LNCaP clone FGC (cell line): ENCODE data around the gene CDC42BPG.

Experiments
- DNase-seq: peaks from one replicate; pipeline ENCODE4 v3.0.0-alpha.2; 2011; ENCODE audit warnings: low read depth
- H3K4me3 ChIP-seq: 2 replicates; pipeline ENCODE4 v1.5.1; 2011; ENCODE audit warnings: mild to moderate bottlenecking, low read depth, low read length, control low read depth
- TF ChIP-seq, protein P1 (sequence below): IDR thresholded peaks from 2 replicates; pipeline ENCODE4 v1.5.1; 2012; ENCODE audit warnings: mild to moderate bottlenecking; ENCODE audit not compliant: control insufficient read depth, insufficient read depth; ENCODE audit errors: extremely low read depth

The CDC42BPG gene

DNA sequence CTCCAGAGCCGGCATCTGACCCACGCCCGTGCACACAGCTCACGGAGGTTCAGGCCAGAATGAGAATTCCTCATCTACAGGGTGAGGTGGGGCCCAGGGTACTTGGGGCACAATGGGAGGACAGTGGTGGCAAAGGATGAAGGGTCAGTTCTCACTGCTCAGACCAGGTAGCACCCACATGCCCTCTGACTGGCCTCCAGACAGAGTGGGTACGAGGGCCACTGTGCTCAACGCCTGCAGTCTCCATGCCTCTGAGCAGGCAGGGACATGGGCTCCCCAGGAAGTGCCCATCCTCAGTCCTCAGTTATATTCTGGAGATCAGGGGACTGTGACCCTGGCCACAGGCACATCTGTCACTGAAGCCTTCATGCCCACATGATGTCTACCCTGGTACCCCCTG is 13.0 kb upstream of the CDC42BPG start:
- TF ChIP-seq, protein P1, sequence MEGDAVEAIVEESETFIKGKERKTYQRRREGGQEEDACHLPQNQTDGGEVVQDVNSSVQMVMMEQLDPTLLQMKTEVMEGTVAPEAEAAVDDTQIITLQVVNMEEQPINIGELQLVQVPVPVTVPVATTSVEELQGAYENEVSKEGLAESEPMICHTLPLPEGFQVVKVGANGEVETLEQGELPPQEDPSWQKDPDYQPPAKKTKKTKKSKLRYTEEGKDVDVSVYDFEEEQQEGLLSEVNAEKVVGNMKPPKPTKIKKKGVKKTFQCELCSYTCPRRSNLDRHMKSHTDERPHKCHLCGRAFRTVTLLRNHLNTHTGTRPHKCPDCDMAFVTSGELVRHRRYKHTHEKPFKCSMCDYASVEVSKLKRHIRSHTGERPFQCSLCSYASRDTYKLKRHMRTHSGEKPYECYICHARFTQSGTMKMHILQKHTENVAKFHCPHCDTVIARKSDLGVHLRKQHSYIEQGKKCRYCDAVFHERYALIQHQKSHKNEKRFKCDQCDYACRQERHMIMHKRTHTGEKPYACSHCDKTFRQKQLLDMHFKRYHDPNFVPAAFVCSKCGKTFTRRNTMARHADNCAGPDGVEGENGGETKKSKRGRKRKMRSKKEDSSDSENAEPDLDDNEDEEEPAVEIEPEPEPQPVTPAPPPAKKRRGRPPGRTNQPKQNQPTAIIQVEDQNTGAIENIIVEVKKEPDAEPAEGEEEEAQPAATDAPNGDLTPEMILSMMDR = no peak
- no peak for DNase-seq
- H3K4me3 ChIP-seq = no peak overlapping the region

DNA sequence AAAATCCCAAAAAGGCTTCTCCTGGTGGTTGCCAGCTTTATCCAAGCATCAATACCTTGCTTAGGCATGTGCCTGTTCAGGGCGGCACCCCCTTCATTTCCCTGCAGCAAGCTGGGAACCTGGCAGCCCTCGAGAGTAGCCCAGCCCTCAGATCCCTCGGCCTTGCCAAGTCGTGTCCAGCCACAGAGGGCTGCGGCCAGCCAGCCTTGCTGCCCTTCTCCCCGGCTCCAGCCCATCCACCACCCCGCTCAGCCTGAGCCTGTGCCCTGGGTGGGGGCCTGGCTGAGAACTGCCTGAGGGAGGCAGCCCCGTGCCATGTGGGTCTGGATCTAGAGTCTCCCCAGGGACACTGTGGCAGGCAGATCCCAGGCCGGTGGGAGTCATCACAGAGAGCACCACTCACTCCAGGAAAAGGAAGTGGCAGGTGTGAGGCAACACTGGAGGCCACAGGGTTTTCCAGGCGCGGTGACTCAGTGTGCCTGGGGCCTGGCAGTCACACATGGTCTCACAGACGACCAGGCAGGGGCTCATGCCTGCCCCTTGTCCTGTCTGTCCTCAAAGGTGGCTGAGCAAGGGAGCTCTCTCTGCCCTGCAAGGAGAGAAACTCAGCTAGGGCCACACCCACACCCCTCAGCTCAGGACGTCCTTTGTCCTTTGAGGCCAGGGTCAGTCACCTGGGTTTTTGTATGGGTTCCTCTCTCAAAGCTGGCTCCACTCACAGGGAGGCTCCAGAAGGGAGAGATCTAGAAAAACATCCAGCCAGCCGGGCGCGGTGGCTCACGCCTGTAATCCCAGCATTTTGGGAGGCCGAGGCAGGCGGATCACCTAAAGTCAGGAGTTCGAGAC is 12.2 kb upstream of the CDC42BPG start:
- DNase-seq = no peak
- TF ChIP-seq, protein P1 = no peak
- H3K4me3 ChIP-seq = no peak overlapping the region

DNA sequence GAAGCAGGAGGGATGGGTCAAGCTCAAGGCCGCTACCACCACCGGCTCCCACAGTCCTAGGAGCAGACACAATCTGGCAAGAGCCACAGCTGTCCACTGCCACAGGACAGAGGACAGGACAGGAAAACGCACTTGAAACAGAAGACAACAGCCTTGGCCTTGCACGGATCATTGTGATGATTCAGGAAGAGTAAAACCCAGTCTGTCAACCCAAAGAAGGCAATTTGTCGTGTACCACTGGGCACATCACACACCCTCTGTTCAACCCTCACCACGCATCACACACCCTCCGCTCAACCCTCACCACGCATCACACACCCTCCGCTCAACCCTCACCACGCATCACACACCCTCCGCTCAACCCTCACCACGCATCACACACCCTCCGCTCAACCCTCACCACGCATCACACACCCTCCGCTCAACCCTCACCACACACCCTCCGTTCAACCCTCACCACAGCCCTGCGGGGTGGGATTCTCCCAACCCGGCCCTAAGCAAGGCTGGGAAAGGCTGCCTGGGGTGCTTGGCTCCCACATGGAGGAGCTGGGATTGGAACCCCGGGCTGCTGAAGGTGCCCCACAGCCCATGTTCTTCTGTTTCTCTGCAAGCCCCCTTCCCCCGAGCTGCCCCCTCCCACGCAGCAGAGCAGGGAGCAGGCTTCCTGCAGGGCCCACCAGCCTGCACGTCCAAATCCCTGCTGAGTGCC is 11.3 kb upstream of the CDC42BPG start:
- no peak for DNase-seq
- H3K4me3 ChIP-seq = no peak overlapping the region
- TF ChIP-seq, protein P1 = no peak

DNA sequence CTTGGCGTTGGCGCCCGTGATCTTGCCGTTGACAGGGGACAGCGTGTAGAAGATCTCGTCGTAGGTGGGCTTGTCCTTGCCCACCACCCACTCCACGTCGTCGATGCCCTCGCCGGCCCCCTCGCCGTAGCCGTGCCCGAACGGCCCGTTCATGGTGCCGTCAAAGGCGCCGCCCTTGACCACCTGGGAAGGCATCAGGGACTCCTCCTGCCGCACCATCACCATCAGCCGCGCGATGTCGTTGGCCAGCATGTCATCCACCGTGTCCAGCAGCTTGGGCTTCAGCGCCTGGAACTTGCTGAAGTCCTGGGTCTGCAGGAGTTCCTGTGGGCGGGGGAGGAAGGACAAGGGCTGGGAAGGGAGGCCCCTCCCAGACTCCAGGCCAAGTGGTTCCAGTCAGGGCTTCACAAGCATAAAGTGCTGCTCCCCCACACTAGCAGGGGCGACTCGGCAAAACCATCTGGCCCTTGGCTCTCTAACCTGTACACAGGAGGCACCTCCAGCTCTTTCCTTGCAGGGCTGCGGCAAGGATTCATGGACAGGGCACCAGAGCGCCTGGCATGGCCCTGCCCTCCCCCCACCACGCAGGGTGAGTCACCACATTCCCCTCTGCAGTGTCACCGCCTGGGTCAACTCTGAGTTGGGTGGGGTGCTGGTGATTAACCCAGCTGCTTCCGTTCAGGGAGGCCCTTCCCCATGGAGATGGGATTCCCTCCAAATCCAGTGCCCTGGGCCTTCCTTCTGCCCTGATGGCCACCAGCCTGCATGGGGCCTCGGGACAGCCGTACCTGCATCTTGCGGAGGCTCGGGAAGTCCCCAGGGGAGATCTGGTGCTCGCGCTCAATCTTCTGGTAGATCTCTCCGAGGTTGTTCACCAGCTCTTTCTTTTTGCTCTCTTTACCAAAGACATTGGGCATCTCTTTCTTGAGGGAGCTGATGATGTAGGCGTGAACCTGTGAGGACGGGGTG is 10.4 kb upstream of the CDC42BPG start:
- DNase-seq = no peak
- no peak overlapping the region for H3K4me3 ChIP-seq
- TF ChIP-seq, protein P1 = no peak

DNA sequence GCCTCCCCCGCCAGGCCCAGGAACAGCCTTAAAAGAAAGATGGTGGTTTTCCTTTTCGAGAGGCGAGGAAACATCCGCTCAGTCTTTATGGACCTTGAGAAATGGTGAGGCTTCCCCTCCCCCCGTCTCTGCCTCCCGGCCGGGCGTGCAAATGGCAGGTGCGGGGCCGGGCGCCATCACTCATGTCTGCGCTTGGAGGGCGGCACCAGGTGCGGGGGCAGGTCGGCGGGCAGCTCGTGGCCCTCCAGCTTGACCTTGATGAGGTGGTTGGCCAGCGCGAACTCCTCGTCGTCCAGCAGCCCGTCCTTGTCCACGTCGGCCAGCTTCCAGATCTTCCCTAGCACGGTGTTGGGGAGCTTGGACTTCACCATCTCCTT is 9.7 kb upstream of the CDC42BPG start:
- no peak overlapping the region for H3K4me3 ChIP-seq
- DNase-seq = no peak
- TF ChIP-seq, protein P1 = no peak

DNA sequence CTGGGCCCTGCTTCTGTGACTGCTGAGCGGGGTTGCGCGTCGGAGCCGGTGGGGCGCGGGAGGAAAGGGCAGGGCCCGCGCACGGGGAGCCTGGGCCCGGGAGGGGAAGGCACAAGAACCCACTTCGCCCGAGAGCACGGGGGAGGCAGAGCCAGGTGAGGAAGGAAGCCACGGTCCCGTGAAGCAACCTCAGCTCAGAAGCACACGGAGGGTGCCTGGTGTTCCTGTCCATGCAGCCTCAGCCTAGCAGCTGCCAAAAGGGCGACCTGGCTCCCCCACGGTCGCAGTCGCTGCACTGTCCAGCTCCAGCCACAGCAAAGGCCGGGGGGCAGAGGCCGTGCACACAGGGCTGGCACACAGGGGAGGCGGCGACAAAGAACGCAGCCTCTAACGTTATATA is 9.3 kb upstream of the CDC42BPG start:
- DNase-seq = no peak
- no peak overlapping the region for H3K4me3 ChIP-seq
- TF ChIP-seq, protein P1 = no peak
